Adrenal gland (tissue), 5 donors: ENCODE data around the gene AREL1.

Experiments
- CTCF ChIP-seq, 6 experiments: fragments of 450-650 bp in 4 of 6; fragments of 200-600 bp in 2 of 6; sonication (generic) in 1 of 6; IDR thresholded peaks; 1 replicate in 5 of 6; 2 replicates in 1 of 6; pipeline versions ENCODE4 v1.5.1 to v1.8.0; 2016 to 2021; ENCODE audit warnings: antibody characterized with exemption in 6 of 6, mild to moderate bottlenecking in 2 of 6, moderate library complexity in 1 of 6
- POLR2A ChIP-seq, 2 donors: fragments of 450-650 bp; IDR thresholded peaks; one replicate each; pipeline ENCODE4 v1.6.1; 2017; ENCODE audit warnings: antibody characterized with exemption in 2 of 2, mild to moderate bottlenecking in 2 of 2, moderate library complexity in 1 of 2
- donor health status: DM: no; HTN: no; CAD: no.

- TF ChIP-seq CTCF (IDR thresholded peaks at IDR 0.05) (no peak), POLR2A (IDR thresholded peaks at IDR 0.05) (no peak)
Observed at GRCh38 chr14:74653386-74654138, 59.3 kb downstream of the AREL1 start.
